Pons (tissue), 1 donor: Measurements from ENCODE around the gene C1orf105.
"Not testable (repeated sequence)": the region's sequence is repeated elsewhere in the genome, so short reads cannot be mapped to it uniquely, and the experiment has no call there.

Experiments used
- DNase-seq: peaks from one replicate; pipeline ENCODE4 v3.0.0-alpha.2; 2016; ENCODE audit warnings: low spot score

Gene C1orf105

DNA sequence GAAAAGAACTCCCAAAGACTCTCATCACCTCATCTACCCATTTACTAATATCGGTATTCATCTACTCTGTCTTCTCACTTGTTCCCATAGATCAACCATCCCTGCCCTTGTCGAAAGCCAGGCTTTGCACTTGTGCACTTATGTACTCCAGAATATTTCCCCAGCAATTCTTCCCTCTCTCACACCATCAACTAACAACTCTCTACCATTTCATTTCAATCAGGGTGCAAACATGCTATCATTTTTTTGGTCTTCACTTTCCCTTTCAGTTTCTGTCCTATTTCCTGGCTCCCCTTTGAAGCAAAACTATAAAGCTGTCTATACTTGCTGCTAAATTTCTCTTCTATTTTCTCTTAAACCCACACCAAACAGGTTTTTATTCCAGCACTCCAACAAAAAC is 6.7 kb downstream of the C1orf105 start:
- no peak for DNase-seq

DNA sequence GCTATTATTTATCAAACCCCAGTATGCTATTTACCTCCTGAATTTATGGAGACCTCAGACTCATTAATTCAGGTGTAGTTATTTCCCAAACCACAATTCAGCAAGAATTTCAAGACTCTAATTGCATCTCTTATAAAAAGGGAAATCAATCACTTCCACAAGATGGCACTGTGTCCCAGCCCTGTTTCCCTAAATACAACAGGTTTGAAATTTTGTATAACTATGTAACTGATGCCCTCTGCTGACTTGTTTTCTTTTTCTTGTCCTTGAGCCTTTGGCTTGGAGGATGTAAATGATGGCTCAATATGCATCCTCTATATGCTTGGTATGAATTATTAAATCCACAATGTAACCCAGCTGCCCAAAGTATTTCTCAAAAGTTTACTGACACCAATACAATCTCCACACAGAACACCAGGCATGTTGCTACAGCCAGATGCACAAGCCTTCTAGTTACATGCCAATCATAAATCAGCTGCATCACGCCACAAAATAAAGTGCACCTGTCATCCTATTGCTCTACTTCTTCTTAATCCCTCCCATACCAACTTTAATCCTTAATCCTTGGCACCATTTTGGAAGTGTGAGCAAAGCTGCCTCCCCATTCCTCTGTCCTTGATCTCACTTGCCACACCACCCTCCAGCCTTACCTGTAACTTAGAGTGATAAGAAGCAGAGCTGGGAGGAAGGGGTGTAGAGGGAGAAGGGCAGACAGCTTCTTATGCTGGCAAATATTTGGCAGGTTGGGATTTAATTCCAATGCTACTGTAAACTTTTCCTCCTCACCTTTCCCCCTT is 9.0 kb downstream of the C1orf105 start:
- DNase-seq = peak; percentile 84

DNA sequence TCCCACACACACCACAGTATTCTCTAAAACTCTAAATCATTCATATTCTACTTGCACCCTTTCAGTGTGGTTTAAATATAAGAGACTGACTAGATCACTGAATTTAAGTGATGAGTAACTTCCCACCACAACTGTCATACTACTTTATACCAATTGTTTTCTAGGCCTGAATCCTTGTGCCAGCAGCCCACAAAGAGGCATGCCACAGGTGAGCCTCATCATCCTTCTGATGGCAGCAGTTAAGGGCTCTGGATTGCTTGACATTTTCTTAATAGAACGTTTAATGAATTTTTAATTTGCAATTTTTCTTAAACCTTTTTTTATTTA is 9.6 kb downstream of the C1orf105 start:
- no peak for DNase-seq

DNA sequence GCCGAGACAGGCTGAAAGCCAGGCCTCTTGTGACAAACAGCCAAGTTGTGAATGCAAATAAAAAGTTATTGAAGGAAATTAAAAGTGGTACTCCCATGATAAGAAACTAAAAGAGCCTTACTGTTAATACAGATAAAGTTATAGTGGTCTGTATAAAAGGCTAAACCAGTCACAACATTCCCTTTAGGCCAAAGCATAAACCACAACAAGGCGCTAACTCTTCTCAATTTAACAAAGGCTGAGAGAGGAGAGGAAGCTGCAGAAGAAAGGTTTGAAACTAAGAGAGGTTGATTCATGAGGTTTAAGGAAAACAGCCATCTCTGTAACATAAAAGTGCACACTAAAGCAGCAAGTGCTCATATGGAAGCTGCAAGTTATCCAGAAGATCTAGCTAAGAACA is 10.7 kb downstream of the C1orf105 start:
- DNase-seq = no peak

DNA sequence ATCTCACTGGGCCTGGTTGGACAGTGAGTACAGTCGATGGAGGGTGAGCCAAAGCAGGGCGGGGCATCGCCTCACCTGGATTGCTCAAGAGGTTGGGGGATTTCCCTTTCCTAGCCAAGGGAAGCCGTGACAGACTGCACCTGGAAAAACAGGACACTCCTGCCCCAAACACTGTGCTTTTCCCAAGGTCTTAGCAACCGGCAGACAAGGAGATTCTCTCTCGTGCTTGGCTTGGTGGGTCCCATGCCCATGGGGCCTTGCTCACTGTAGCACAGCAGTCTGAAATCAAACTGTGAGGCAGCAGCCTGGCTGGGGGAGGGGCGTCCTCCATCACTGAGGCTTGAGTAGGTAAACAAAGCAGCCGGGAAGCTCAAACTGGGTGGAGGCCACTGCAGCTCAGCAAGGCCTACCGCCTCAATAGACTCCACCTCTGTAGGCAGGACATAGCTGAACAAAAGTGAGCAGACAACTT is 11.3 kb downstream of the C1orf105 start:
- no peak for DNase-seq

DNA sequence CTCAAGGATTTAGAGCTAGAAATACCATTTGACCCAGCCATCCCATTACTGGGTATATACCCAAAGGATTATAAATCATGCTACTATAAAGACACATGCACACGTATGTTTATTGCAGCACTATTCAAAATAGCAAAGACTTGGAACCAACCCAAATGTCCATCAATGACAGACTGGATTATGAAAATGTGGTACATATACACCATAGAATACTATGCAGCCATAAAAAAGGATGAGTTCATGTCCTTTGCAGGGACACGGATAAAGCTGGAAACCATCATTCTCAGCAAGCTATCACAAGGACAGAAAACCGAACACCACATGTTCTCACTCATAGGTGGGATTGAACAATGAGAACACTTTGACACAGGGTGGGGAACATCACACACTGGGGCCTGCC is 16.7 kb downstream of the C1orf105 start:
- DNase-seq = not testable (repeated sequence)

DNA sequence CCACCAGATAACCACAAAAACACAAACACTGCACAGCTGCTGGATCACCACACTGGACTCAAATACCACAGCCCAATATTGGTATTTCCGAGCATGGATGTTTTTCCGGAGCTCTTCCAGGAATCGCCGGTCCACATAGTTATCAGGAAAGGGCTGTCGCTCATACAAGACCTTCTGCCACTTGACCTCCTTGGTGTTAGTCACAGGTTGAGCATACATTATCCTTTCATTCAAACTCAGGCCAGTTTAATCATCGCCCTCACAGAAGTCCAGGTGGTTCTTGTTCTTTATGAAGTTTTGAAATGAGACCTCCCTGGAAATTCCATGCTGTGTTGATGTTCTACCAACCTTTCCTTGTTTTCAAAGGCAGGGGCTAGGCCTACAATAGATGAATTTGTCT is 21.9 kb downstream of the C1orf105 start:
- DNase-seq = no peak

DNA sequence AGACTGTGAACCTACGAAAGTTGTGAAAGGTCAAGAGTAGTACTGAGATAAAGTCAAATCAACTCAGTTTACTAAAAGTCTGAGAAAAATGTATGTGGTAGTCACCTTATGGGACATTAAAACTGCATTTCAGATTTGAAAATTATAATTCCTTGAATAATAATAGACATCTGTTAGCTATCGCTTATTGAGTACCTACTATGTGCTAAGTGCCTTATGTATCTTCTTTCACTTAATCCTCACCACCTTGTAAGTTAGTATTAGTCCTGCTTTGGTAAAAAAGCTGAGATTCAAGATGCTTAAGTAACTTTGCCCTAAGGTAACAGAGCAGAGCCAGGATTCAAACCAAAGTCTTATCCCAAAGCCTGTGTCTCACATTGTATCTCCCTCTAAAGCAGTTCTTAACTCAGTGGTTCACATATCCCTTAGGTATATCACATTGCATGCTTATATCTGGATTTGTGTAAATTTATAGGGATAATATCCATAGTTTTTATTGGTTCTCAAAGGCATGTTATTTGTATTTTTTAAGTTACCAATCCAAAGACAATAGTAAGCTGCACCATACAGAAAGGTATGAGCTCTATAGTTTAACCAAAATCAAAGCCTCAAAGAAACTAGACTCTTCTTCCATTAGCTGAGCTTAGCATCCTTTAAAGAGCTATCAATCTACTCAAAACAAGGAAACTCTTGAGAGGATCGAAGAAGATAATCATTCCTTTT is 22.5 kb downstream of the C1orf105 start:
- DNase-seq = no peak

DNA sequence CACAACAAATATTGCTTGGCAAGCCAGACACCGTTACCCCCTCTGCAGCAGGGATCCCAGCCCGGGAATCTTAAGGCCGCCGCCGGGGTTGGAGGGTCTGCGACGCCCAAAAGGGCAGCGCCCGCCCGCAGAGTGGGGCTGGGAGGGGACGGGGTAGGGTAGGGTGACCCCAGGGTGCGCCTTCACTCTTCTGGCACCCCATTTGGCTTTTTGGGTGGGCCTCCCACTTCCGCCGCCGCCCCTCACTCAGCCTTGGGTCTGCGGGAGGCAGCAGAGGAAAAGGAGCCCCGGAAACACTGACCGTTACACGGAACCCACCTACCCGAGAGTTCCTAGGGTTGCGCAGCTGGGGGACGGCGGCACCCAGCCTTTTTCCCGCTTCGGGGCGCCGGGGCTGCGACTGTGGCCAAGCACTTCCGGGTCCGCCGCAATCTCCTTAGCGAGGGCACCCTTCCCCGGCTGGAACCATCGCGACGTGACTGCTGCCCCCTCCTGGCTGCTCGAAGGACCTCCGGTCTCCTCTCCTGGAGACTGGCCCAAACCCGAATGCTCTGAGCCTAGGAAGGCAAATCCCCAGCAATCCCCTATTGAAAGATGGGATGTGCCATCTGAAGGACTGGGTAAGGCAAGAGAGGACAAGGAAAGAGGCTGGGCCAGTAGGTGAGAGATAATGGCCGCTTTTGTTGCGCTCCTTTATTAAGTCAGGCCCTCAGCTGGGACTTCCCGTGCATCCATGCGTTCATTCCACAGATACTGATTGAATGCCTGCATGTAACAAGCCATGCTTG is 23.4 kb downstream of the C1orf105 start, which contains the start of gene PIGC:
PIGC (minus strand) TSS at position 404 of the 788 bp plus-strand sequence. CDS start 1,447 bp downstream, outside the sequence.
- peak; percentile 87 for DNase-seq

DNA sequence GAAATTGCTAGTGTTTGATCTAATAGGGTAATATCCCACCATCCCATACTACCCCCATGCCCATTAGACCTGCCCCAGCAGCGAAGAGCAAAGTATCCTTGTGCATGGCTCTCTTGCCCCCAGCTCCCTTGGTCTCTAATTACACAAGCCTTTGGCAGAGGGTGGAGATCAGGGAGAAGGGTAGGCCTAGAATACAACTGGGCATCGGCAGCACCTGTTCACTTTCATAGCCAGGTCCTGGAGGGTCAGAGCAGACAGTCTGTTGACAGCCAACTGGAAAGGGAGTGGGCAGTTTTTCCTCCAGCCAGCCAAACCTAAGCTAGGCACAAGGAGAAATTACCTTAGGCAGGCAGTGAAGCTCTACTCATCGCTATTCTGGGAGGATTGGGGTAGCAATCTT is 26.1 kb downstream of the C1orf105 start:
- no peak for DNase-seq

DNA sequence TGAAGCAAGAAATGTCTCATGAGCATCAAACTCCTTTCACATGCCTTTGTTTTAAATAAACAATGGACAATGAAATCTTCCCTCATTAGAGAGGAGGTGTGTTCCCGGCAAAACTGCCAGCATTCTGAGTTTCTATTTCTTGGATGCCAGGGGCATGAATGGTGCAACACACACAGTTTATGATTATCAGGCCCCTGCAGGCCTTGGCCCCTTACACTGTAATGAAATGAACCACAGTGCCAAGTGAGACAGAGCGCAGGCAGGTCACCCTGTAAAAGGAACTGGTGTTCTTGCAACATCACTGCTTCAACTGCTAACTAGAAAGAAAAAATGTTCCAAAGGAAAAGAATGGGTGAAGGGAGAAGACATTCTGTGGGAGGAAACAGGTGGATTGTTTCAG is 27.2 kb downstream of the C1orf105 start:
- no peak for DNase-seq

DNA sequence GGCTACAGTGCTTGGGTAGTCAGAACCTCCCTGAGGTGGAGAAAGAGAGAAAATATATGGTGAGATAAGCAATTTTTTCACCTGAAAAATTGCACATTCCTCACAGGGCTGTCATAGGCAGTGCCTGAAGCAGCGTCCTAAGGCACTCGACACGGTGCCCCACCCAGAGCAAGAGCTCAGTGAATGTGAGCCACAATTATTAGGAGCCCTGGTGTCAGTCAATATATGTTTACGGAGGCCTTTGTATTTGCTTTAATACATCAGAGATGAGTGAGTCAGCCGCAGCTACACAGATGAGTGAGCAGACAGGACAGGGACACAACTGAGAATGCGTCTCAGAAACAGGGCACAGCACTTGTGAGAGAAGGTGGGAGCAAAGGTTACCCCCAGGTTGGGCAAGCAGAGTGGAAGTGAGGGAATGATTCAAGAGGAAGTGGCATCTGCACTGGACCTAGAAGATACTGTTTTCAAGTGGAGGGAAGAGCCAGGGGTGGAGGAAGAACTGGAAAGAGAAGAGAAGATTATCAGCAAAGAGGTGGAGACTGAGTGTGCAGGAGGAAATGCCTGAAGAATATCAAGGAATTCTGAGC is 28.6 kb downstream of the C1orf105 start:
- DNase-seq = no peak

DNA sequence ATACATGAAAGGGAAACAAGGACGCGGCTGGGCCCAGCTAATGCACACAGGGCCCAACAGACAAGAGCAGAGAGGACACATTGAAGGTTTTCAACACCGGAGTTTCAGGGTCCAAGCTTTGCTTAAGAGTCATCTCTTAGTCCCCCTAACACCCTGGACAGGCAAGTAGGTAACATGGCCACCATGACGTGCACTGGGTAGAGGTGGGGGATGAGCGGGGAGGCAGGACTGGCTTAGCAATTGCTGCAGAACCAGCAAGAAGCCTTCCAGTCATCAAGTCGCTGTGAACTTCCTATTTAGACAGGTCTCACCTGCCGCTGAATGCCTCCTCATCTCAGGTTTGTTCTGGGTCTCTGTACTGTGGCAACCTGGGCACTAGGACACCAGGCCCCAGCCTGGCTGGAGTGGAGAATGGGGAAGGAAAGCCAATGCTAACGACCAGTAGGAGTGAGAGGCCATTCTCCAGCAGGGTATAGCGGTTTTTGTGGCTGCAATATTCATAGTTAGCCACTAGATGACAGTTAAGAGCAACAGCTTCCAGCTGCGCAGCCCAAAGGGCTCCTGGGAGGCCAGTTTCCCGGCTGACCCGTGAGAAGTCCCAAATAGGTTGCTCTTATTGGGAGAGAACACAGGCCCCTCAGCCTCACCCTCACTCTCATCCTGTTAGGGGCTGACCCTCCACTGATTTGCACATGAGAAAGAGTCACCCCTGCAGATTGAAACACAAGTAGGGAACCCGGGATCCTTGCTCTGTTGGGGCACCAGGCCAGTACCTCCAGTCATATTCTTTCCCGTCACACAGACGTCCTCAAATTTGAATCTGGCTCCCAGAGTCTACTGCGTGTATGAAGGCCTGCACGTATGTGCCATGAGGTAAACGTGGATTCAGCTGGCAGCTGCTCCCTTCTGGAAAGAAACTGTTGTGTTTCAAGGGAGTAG is 29.4 kb downstream of the C1orf105 start:
- DNase-seq = peak; percentile 64

DNA sequence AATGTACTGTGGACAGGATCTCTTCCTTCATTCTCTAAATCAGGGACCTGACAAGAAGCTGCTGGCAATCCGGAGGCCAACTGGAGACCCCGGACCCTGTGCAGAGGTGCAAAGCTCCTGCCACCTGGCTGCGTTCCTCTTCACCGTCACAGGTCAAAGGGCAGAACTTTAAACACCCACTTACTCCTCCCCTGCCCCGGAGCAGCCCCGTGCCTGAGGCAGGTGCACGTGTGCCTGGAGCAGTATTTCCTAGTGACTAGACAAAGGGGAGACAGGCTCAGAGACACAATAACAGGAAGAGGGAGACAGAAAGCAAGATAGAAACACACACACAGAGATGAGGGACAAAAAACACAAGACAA is 30.0 kb downstream of the C1orf105 start:
- DNase-seq = no peak

DNA sequence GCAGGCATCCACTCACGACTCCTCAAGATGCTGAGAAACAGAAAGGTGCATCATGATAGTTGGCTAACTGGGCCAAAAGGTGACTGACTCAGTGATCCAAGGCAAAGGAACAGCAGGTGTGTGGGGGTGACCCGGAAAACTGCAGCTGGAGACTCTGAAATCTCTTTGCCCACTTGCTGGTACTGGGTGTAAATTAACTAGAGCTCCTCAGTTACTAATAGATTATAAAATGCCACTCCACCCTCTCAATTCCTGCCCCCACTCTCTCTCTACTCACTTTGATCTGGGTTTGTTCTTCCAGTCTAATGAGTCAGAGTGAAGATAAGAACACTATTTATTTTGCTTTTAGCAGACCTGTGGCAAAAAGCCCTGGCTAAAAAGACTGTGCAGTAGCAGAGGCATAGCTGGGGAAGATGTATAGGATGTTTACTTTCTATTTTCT is 30.5 kb downstream of the C1orf105 start:
- DNase-seq = no peak

DNA sequence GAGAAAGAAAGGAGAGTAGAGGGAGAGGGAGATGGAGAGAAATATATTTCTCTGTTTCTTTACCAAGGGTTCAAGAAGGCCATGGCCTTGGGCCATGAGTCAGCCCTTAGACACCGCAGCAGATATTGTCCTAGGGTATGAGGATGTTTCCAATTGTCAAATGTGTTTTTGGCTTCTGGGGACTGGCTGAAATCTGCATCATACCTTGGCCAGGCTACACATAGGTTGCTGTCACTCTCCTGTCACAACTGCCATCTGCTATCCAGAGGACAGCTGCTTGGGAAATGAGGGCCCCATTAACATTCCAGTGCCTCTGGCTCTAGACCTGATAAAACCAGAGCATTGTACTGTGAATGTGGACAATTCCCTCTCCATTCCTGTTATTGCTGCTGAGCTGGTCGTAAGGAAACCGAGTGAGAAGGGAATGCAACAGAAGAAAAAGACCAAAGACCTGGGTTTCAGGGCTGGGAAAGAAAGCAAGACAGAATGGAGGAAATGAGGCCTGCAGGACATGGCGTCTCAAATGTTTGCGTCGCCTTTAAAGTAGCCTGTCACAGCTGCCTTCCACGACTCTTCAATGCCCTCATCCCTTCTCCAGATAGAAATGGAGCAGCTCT is 32.2 kb downstream of the C1orf105 start:
- DNase-seq = no peak

DNA sequence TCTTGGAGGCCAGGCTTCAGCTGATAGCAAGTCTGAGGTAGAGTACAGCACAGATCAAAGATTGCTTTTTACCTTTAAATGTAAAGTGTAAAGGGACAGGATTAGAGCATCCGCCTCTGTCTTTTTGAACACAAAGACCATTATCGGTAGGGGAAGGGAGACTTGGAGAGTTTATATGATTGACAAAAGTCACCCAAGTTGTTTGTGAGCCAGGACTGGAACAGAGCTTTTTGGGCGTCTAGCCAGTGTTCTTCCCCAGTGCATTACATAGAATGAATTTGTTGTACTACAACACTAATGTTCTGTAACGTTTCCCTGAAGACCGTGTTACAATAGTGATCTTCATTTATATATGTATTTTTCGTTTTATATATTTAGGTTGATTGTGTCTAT is 32.7 kb downstream of the C1orf105 start:
- no peak for DNase-seq

DNA sequence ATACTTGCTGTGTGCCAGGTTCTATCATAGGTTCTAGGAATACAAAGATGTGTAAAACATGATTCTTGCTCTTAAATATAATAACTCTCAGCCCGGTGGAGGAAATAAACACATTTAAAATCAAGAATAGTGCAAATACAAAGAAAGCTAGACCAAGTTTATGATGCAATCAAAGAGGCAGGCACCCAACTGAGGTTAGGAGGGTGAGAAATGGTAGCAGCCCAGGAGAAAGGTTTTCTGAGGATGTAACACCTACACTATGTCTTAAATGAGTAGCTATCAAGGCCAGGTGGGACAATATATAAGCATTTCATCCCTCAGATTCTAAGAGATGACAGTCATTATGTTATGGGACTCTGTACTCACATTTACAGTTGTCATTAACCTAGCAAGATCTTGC is 33.1 kb downstream of the C1orf105 start:
- no peak for DNase-seq

DNA sequence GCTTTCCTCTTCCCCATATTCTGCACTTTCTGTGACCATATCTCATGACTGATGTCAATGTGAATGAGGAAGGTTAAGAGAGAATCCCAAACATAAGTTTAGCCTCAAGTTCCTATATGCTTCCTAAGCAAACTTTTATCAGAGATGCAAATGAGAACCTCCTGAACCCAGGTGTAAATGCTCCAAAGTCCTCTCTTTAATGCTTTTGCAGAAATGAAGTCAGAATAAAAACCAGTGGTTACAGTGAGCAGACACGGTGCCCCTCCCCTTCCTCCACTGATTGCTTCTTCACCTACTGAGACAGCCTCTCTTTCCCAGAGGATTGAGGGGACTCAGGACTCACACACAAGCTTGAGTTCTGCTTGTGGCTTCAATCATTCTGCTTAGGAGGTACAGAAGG is 35.0 kb downstream of the C1orf105 start:
- no peak for DNase-seq

DNA sequence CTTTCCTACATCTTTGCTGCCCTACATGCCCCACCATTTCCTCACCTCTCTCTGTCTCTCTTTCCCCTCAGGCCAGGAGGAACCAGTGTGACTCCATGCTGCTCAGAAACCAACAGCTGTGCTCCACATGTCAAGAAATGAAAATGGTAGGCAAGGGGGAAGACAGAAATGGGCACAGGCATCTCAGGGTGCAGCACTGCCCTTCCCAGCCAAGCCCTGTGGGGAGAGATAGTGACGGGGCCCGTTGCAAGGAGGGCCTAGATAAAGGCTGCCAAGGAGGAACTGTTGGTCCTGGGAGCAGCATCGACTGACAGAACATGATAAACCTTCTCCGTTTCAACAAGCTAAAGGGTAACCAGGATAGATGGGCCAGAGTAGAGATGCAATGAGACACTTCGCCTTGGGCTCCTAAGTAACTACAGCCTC is 35.9 kb downstream of the C1orf105 start:
- DNase-seq = no peak
